ENCODE results near the gene C5orf46.

Gene C5orf46

DNA sequence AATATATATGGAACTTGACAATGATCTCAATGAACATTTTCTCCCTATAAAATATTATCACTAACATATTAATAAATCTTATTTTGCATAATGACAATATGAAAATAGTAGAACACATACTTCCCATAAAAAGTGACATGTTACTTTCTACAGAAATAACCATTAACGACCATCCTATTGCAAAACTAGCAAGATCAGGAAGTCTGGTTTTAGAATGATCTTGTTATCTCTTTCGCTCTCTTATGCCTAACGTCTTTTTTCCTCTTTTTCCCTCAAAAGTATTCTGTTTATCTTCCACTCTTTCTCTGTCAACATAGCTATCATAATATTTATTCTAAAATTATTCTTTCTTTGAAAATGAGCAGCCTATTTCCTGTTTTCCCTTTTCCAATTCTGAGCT is 21.6 kb upstream of the C5orf46 start:
- TF ChIP-seq, protein P1, sequence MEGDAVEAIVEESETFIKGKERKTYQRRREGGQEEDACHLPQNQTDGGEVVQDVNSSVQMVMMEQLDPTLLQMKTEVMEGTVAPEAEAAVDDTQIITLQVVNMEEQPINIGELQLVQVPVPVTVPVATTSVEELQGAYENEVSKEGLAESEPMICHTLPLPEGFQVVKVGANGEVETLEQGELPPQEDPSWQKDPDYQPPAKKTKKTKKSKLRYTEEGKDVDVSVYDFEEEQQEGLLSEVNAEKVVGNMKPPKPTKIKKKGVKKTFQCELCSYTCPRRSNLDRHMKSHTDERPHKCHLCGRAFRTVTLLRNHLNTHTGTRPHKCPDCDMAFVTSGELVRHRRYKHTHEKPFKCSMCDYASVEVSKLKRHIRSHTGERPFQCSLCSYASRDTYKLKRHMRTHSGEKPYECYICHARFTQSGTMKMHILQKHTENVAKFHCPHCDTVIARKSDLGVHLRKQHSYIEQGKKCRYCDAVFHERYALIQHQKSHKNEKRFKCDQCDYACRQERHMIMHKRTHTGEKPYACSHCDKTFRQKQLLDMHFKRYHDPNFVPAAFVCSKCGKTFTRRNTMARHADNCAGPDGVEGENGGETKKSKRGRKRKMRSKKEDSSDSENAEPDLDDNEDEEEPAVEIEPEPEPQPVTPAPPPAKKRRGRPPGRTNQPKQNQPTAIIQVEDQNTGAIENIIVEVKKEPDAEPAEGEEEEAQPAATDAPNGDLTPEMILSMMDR (conservative IDR thresholded peaks at IDR 0.05), result no peak
- H3K27ac ChIP-seq, result no peak overlapping the region

DNA sequence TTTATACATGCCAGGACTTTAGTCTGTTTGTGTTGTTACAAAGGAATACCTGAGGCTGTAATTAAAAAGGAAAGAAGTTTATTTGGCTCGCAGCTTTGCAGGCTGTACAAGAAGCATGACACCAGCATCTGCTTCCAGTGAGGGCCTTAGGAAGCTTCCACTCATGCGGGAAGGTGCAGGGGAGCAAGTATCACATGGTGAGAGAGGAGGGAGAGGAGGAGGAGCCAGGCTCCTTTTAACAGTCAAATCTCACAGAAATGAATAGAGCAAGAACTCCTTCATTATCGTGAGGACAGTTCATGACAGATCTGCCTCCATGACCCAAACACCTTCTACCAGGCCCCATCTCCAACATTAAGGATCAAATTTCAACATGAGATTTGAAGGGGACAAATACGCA is 18.7 kb upstream of the C5orf46 start:
- TF ChIP-seq, protein P1 (conservative IDR thresholded peaks at IDR 0.05), result no peak
- no peak overlapping the region for H3K27ac ChIP-seq

DNA sequence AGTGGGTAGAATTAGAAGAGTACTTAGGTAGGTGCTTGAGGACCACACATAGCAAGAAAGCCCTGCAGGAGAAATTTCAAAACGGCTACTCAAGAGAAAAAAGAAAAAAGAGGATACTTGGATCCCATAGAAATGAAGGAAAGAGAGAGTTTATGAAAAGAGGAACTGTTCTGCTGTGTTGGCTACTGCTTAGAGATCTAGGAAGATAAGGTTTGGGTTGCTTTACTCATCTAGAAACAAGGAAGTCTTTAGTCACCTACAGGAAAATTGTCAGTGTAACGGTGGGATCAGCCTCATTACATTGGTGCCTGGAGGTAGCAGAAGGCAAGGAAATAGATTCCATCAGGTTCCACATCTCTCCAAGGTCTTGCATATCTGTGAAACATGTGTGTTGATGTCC is 14.8 kb upstream of the C5orf46 start:
- no peak overlapping the region for H3K27ac ChIP-seq
- TF ChIP-seq, protein P1 (conservative IDR thresholded peaks at IDR 0.05), result no peak

DNA sequence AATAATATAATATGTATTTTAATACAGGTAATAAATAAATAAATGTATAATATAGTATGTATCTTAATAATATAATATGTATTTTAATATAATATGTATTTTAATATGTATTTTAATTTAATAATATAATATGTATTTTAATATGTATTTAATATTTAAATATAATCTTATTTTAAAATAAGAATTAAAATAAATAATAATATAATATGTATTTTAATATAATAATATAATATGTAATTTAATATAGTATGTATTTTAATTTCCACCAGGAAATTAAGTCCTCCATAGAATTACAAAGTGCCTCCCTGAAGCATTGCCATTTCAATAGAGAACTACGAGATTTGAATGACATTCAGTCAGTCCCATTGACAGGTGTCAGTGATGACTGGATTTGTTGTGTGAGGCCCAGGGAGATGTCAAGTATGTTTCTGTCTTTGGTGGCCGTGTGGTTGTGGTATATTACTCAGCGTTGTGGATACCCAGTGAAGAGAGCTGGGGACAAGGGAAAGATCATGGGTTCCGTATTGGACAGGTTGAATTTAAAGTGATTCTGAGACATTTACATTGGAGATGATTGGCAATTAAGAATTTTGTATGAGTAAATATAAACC is 14.2 kb upstream of the C5orf46 start:
- TF ChIP-seq, protein P1 (conservative IDR thresholded peaks at IDR 0.05), result no peak
- H3K27ac ChIP-seq, result no peak overlapping the region

DNA sequence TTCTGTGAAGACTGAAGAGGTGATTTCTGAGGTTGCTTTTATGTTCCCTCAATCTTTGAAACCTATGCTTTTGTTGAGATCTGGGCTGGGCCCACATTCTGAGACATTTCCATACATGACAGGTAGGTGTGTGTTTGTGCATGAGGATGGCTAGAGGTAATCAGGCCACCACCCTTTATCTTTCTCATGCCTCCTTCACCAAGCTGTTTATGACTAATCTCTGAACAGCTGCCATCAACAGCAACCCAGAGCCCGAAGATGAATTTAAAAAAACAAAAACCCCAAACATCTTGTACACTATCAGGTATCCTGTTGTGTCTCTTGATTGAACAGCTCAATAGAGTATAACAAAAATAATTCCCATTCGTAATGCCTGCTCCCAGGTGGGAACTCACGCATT is 12.6 kb upstream of the C5orf46 start:
- H3K27ac ChIP-seq, result no peak overlapping the region
- TF ChIP-seq, protein P1 (conservative IDR thresholded peaks at IDR 0.05), result no peak

DNA sequence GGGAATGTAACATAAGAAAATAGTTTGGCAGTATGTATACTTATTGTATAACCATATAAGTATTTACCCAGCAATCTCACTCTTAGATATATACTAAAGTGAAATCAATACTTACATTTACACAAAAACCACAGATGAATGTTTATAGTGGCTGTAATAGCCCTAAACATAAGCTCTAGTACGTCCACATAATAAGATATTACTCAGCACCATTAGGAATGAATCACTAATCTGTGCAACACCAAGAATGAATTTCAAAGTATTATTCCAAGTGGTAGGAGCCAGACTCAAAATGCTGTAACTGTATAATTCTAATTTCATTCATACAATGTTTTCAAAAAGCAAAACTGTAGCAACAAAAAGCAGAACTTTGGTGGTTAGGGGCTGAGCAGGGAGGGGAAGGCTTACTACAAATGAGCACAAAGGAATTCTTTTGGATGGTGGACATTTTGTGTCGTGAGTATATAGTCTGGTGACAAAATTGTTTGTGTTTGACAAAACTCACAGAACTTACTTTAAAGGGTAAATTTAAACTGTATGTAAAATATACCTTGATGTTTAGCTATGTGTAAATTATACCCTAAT is 11.9 kb upstream of the C5orf46 start:
- H3K27ac ChIP-seq, result no peak overlapping the region
- TF ChIP-seq, protein P1 (conservative IDR thresholded peaks at IDR 0.05), result no peak

DNA sequence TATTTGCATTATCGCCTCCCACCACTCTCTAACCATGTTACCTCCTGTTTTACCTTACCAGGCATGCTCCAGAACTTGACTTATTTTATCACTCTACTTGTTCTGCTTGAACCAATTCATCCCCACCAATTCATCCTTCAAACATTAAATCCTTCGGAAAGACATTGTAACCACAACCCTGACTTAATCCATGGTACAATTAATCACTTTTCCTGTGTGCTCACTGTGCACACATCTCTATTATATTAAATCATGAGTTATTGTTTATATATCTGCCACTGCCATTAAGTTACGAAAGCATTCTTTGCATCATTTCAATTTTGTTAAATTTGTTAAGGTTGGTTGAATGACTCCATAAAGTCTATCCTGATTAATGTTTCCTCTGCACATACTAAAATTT is 7.4 kb upstream of the C5orf46 start:
- 0 out of 2 replicates have a peak overlapping the region, but pooled peaks have one; percentile 70 for H3K27ac ChIP-seq
- TF ChIP-seq, protein P1 (conservative IDR thresholded peaks at IDR 0.05), result no peak

Data from VCaP (cell line).